Naive thymus-derived CD8-positive, alpha-beta T cell (primary cell): ENCODE results near the gene OVCA2. TPM values are rescaled to one million over a fixed set of nuclear protein-coding genes. Genes with fewer than 3 reads are reported as not detected.
A peak's percentile ranks its signal among the peaks of the same experiment; 100 is the strongest.
"Not testable (repeated sequence)": the region's sequence is repeated elsewhere in the genome, so short reads cannot be mapped to it uniquely, and the experiment has no call there.

Experiments used
- ATAC-seq, 2 donors: fragments of 150-1000 bp; cut with Tn5 transposase in 1 of 2; sonication (Bioruptor Pico), chemical (Tn5 transposase) in 1 of 2; 1 replicate in 1 of 2; 2 replicates in 1 of 2; pipeline ENCODE4 v1.10.0; 2021; ENCODE audit warnings: mild to moderate bottlenecking in 2 of 2, moderate library complexity in 2 of 2
- POLR2A ChIA-PET: fragments of 350-600 bp; sonication (Branson Sonifier 250); formaldehyde crosslinking; loops from one replicate; lab custom pipeline; 2021; ENCODE audit warnings: antibody characterized with exemption; lab: Charles Lee
- DNase-seq, 10 donors: peaks; one replicate each; pipeline versions ENCODE4 v3.0.0 to v3.0.0-alpha.2; 2020 to 2022
- H3K27ac Mint-ChIP-seq, 10 donors: one replicate each; pipeline ENCODE4 v1.8.0; 2020 to 2022; ENCODE audit warnings: mild to moderate bottlenecking in 10 of 10, mixed read lengths in 10 of 10, moderate library complexity in 4 of 10, inconsistent platforms in 1 of 10
- H3K27me3 Mint-ChIP-seq, 5 donors: one replicate each; pipeline ENCODE4 v1.8.0; 2021 to 2022; ENCODE audit warnings: mixed read lengths in 5 of 5
- H3K36me3 Mint-ChIP-seq, 3 donors: one replicate each; pipeline ENCODE4 v1.8.0; 2020 to 2022; ENCODE audit warnings: mixed read lengths in 3 of 3, mild to moderate bottlenecking in 2 of 3, inconsistent platforms in 1 of 3
- H3K4me1 Mint-ChIP-seq, 4 donors: one replicate each; pipeline ENCODE4 v1.8.0; 2021 to 2022; ENCODE audit warnings: mixed read lengths in 4 of 4
- H3K4me3 Mint-ChIP-seq, 10 donors: one replicate each; pipeline ENCODE4 v1.8.0; 2020 to 2022; ENCODE audit warnings: mild to moderate bottlenecking in 10 of 10, mixed read lengths in 10 of 10, moderate library complexity in 6 of 10, inconsistent platforms in 1 of 10
- H3K9me3 Mint-ChIP-seq, 9 donors: one replicate each; pipeline ENCODE4 v1.8.0; 2020 to 2022; ENCODE audit warnings: mixed read lengths in 9 of 9, mild to moderate bottlenecking in 3 of 9, inconsistent platforms in 1 of 9, moderate library complexity in 1 of 9
- polyA plus RNA-seq, 3 donors: library from polyadenylated mRNA; unstranded; fragments of 300-500 nt; fragmentation: Illumina TruSeq; gene quantifications; one replicate each; pipeline ENCODE4 v1.2.3, GENCODE V29; 2021
- total RNA-seq, 8 experiments: library from RNA in 2 of 8; stranded (reverse) in 2 of 8; gene quantifications; one replicate each; pipeline ENCODE4 v1.2.3 and lab custom pipeline; 2021 to 2026

The OVCA2 gene
- total and polyA plus RNA-seq, 5 experiments from 2014 or later, result 30.8 to 49.1 (median 43.9) TPM

- ATAC-seq (no peak), DNase-seq (no peak)
- Mint-ChIP-seq H3K4me1 (peaks cover 0 to 6% (median 3%) of the 10 kb centered on the region in 4 donors), H3K9me3 (peaks cover 0 to 1% (median 0%) of the 10 kb centered on the region in 9 donors), H3K36me3 (peaks cover 0 to 4% (median 0%) of the 10 kb centered on the region in 3 donors), H3K4me3 (no peak overlapping the region), H3K27ac (peak overlapping the region in 1 of 10 donors; percentile 63), H3K27me3 (peaks cover 3 to 19% (median 15%) of the 10 kb centered on the region in 5 donors)
- POLR2A ChIA-PET, result no interaction called here
Observed at GRCh38 chr17:2003525-2003924, 38.3 kb upstream of the OVCA2 start.

GRCh38 chr17:2004435-2004952, 37.3 kb upstream of the OVCA2 start:
- no peak for DNase-seq
- no peak overlapping the region for H3K4me3 Mint-ChIP-seq
- peaks cover under 1 to 11% (median 9%) of the 10 kb centered on the region in 5 donors for H3K27me3 Mint-ChIP-seq
- H3K27ac Mint-ChIP-seq, result no peak overlapping the region
- POLR2A ChIA-PET, result interaction anchor here (0.6 kb wide), 1 partner anchor 16 kb away, joined by 3 read pairs; no protein-coding TSS in a partner anchor
- no peak for ATAC-seq
- peaks cover 0 to under 1% (median 0%) of the 10 kb centered on the region in 3 donors for H3K36me3 Mint-ChIP-seq
- peaks cover 0 to 1% (median 0%) of the 10 kb centered on the region in 9 donors for H3K9me3 Mint-ChIP-seq
- peaks cover 0 to 2% (median under 1%) of the 10 kb centered on the region in 4 donors for H3K4me1 Mint-ChIP-seq

GRCh38 chr17:2008332-2009126, 33.3 kb upstream of the OVCA2 start:
- Mint-ChIP-seq H3K4me1 (peaks cover 0 to 4% (median 2%) of the 10 kb centered on the region in 4 donors), H3K9me3 (no peaks in the 10 kb centered on the region), H3K27ac (peak overlapping the region in 1 of 10 donors; percentile 27), H3K4me3 (no peak overlapping the region), H3K27me3 (peaks cover 0 to 4% (median 0%) of the 10 kb centered on the region in 5 donors), H3K36me3 (peaks cover 0 to 2% (median 0%) of the 10 kb centered on the region in 3 donors)
- POLR2A ChIA-PET, result no interaction called here
- no peak for ATAC-seq
- DNase-seq, result no peak

- Mint-ChIP-seq H3K9me3 (no peaks in the 10 kb centered on the region), H3K27me3 (peaks cover 0 to 13% (median 3%) of the 10 kb centered on the region in 5 donors), H3K27ac (no peak overlapping the region), H3K4me3 (no peak overlapping the region), H3K4me1 (peaks cover 0 to 4% (median 2%) of the 10 kb centered on the region in 4 donors), H3K36me3 (peaks cover 0 to 2% (median 0%) of the 10 kb centered on the region in 3 donors)
- POLR2A ChIA-PET, result no interaction called here
- ATAC-seq, result no peak
- DNase-seq, result no peak
Observed at GRCh38 chr17:2009737-2010136, 32.1 kb upstream of the OVCA2 start.

GRCh38 chr17:2011411-2012371, 30.1 kb upstream of the OVCA2 start:
- ATAC-seq, result no peak
- POLR2A ChIA-PET, result interaction anchor here (0.6 kb wide), 1 partner anchor 313 kb away, joined by 3 read pairs; no protein-coding TSS in a partner anchor
- H3K4me3 Mint-ChIP-seq, result no peak overlapping the region
- peaks cover 0 to 18% (median 4%) of the 10 kb centered on the region in 5 donors for H3K27me3 Mint-ChIP-seq
- H3K36me3 Mint-ChIP-seq, result peaks cover 0 to 2% (median 0%) of the 10 kb centered on the region in 3 donors
- H3K27ac Mint-ChIP-seq, result peak overlapping the region in 2 of 10 donors; percentile 12 to 59
- no peaks in the 10 kb centered on the region for H3K9me3 Mint-ChIP-seq
- H3K4me1 Mint-ChIP-seq, result peaks cover 0 to 4% (median 2%) of the 10 kb centered on the region in 4 donors
- DNase-seq, result no peak

GRCh38 chr17:2012499-2012898, 29.3 kb upstream of the OVCA2 start:
- Mint-ChIP-seq H3K4me3 (no peak overlapping the region), H3K27me3 (peaks cover 0 to 19% (median 4%) of the 10 kb centered on the region in 5 donors), H3K4me1 (peaks cover 0 to 4% (median 2%) of the 10 kb centered on the region in 4 donors), H3K9me3 (no peaks in the 10 kb centered on the region), H3K27ac (no peak overlapping the region), H3K36me3 (peaks cover 0 to 2% (median 0%) of the 10 kb centered on the region in 3 donors)
- DNase-seq, result no peak
- no peak for ATAC-seq
- POLR2A ChIA-PET, result no interaction called here

GRCh38 chr17:2013220-2013993, 28.4 kb upstream of the OVCA2 start:
- H3K27me3 Mint-ChIP-seq, result peaks cover 0 to 27% (median 6%) of the 10 kb centered on the region in 5 donors
- not testable (repeated sequence) for H3K9me3 Mint-ChIP-seq

GRCh38 chr17:2013994-2014317, 27.9 kb upstream of the OVCA2 start:
- H3K9me3 Mint-ChIP-seq, result no peaks in the 10 kb centered on the region
- no peak overlapping the region for H3K27ac Mint-ChIP-seq
- ATAC-seq (no peak), DNase-seq (no peak)
- H3K4me3 Mint-ChIP-seq, result no peak overlapping the region
- H3K4me1 Mint-ChIP-seq, result peaks cover 0 to 4% (median under 1%) of the 10 kb centered on the region in 4 donors
- POLR2A ChIA-PET, result no interaction called here
- peaks cover 0 to 2% (median 0%) of the 10 kb centered on the region in 3 donors for H3K36me3 Mint-ChIP-seq
- H3K27me3 Mint-ChIP-seq, result peaks cover 0 to 30% (median 3%) of the 10 kb centered on the region in 5 donors

More at GRCh38 chr17:2013220-2013993, 28.4 kb upstream of the OVCA2 start:
- H3K36me3 Mint-ChIP-seq, ATAC-seq, H3K4me1 Mint-ChIP-seq, DNase-seq, H3K4me3 Mint-ChIP-seq, POLR2A ChIA-PET, H3K27ac Mint-ChIP-seq: not testable (repeated sequence)

- H3K9me3 Mint-ChIP-seq, result no peaks in the 10 kb centered on the region
- ATAC-seq (no peak), DNase-seq (no peak)
- peaks cover 0 to 2% (median 0%) of the 10 kb centered on the region in 3 donors for H3K36me3 Mint-ChIP-seq
- H3K4me1 Mint-ChIP-seq, result peaks cover 0 to 4% (median 2%) of the 10 kb centered on the region in 4 donors
- POLR2A ChIA-PET, result interaction anchor here (1.0 kb wide), 1 partner anchor 10 kb away, joined by 4 read pairs; the partner anchor contains the start of gene RTN4RL1
- peaks cover 0 to 35% (median 7%) of the 10 kb centered on the region in 5 donors for H3K27me3 Mint-ChIP-seq
- no peak overlapping the region for H3K4me3 Mint-ChIP-seq
- H3K27ac Mint-ChIP-seq, result no peak overlapping the region
Observed at GRCh38 chr17:2015314-2015713, 26.5 kb upstream of the OVCA2 start.

- H3K27ac Mint-ChIP-seq, result no peak overlapping the region
- DNase-seq (no peak), ATAC-seq (no peak)
- H3K27me3 Mint-ChIP-seq, result peaks cover 0 to 31% (median 11%) of the 10 kb centered on the region in 5 donors
- H3K4me3 Mint-ChIP-seq, result no peak overlapping the region
- POLR2A ChIA-PET, result no interaction called here
- H3K36me3 Mint-ChIP-seq, result peaks cover 0 to 2% (median 0%) of the 10 kb centered on the region in 3 donors
- H3K4me1 Mint-ChIP-seq, result peaks cover 4 to 10% (median 7%) of the 10 kb centered on the region in 4 donors
- H3K9me3 Mint-ChIP-seq, result no peaks in the 10 kb centered on the region
Observed at GRCh38 chr17:2016494-2016893, 25.3 kb upstream of the OVCA2 start.

GRCh38 chr17:2017274-2017941, 24.4 kb upstream of the OVCA2 start:
- peaks cover 0 to 30% (median 12%) of the 10 kb centered on the region in 5 donors for H3K27me3 Mint-ChIP-seq
- H3K4me1 Mint-ChIP-seq, result peaks cover 6 to 9% (median 8%) of the 10 kb centered on the region in 4 donors
- POLR2A ChIA-PET, result no interaction called here
- H3K36me3 Mint-ChIP-seq, result peaks cover 0 to 1% (median 0%) of the 10 kb centered on the region in 3 donors
- DNase-seq, result no peak
- ATAC-seq, result no peak
- no peaks in the 10 kb centered on the region for H3K9me3 Mint-ChIP-seq
- peak overlapping the region in 2 of 10 donors; percentile 17 to 55 for H3K27ac Mint-ChIP-seq
- H3K4me3 Mint-ChIP-seq, result no peak overlapping the region
